Muscle layer of duodenum (tissue), 2 donors: ENCODE data around the gene SLC15A3.

Source experiments
- H3K27ac ChIP-seq: one replicate; pipeline ENCODE4 v1.7.0; 2013; ENCODE audit warnings: mild to moderate bottlenecking, low read length
- H3K27me3 ChIP-seq: one replicate; pipeline ENCODE4 v1.7.0; 2013; ENCODE audit warnings: low read depth, mild to moderate bottlenecking, control low read depth, low read length
- H3K36me3 ChIP-seq, 2 donors: one replicate each; pipeline ENCODE4 v1.7.0; 2013; ENCODE audit warnings: low read length in 2 of 2, control low read depth in 1 of 2, mild to moderate bottlenecking in 1 of 2; ENCODE audit not compliant: insufficient read depth in 2 of 2, control insufficient read depth in 1 of 2
- H3K4me1 ChIP-seq, 2 donors: one replicate each; pipeline ENCODE4 v1.7.0; 2013; ENCODE audit warnings: low read length in 2 of 2, mild to moderate bottlenecking in 2 of 2, control low read depth in 1 of 2, moderate library complexity in 1 of 2; ENCODE audit not compliant: insufficient read depth in 2 of 2, control insufficient read depth in 1 of 2
- H3K4me3 ChIP-seq, 2 donors: one replicate each; pipeline ENCODE4 v1.7.0; 2013; ENCODE audit warnings: low read length in 2 of 2, low read depth in 1 of 2, mild to moderate bottlenecking in 1 of 2
- H3K9me3 ChIP-seq, 2 donors: one replicate each; pipeline ENCODE4 v1.7.0; 2013; ENCODE audit warnings: low read length in 2 of 2, control low read depth in 1 of 2, mild to moderate bottlenecking in 1 of 2; ENCODE audit not compliant: control insufficient read depth in 1 of 2
- donor health status: healthy.

The SLC15A3 gene

GRCh38 chr11:60987577-60988277 is 35.8 kb upstream of the SLC15A3 start:
- Histone ChIP-seq H3K36me3 (no peaks in the 10 kb centered on the region), H3K27ac (no peak overlapping the region), H3K27me3 (no peaks in the 10 kb centered on the region), H3K9me3 (no peaks in the 10 kb centered on the region), H3K4me1 (no peaks in the 10 kb centered on the region), H3K4me3 (no peak overlapping the region)

- Histone ChIP-seq H3K27me3 (no peaks in the 10 kb centered on the region), H3K4me3 (peak overlapping the region in 1 of 2 donors; percentile 21), H3K27ac (no peak overlapping the region), H3K9me3 (no peaks in the 10 kb centered on the region), H3K36me3 (no peaks in the 10 kb centered on the region), H3K4me1 (no peaks in the 10 kb centered on the region)
These were observed 34.3 kb upstream of the SLC15A3 start for GRCh38 chr11:60985991-60986915.

- H3K27me3 ChIP-seq, result no peaks in the 10 kb centered on the region
- no peaks in the 10 kb centered on the region for H3K4me1 ChIP-seq
- H3K4me3 ChIP-seq, result no peak overlapping the region
- no peak overlapping the region for H3K27ac ChIP-seq
- H3K36me3 ChIP-seq, result no peaks in the 10 kb centered on the region
- H3K9me3 ChIP-seq, result no peaks in the 10 kb centered on the region
These were observed 33.5 kb upstream of the SLC15A3 start for GRCh38 chr11:60985501-60985900.

GRCh38 chr11:60984636-60985035 is 32.7 kb upstream of the SLC15A3 start:
- Histone ChIP-seq H3K27ac (no peak overlapping the region), H3K9me3 (no peaks in the 10 kb centered on the region), H3K4me3 (no peak overlapping the region), H3K4me1 (no peaks in the 10 kb centered on the region), H3K27me3 (no peaks in the 10 kb centered on the region), H3K36me3 (no peaks in the 10 kb centered on the region)

- Histone ChIP-seq H3K27me3 (no peaks in the 10 kb centered on the region), H3K27ac (no peak overlapping the region), H3K4me1 (no peaks in the 10 kb centered on the region), H3K36me3 (no peaks in the 10 kb centered on the region), H3K9me3 (no peaks in the 10 kb centered on the region), H3K4me3 (no peak overlapping the region)
These were observed 32.2 kb upstream of the SLC15A3 start for GRCh38 chr11:60984149-60984548.

GRCh38 chr11:60982184-60982583 is 30.2 kb upstream of the SLC15A3 start:
- no peaks in the 10 kb centered on the region for H3K9me3 ChIP-seq
- no peaks in the 10 kb centered on the region for H3K27me3 ChIP-seq
- no peaks in the 10 kb centered on the region for H3K4me1 ChIP-seq
- no peak overlapping the region for H3K4me3 ChIP-seq
- H3K36me3 ChIP-seq, result no peaks in the 10 kb centered on the region
- H3K27ac ChIP-seq, result no peak overlapping the region

- no peak overlapping the region for H3K4me3 ChIP-seq
- H3K4me1 ChIP-seq, result no peaks in the 10 kb centered on the region
- H3K27me3 ChIP-seq, result no peaks in the 10 kb centered on the region
- H3K9me3 ChIP-seq, result no peaks in the 10 kb centered on the region
- H3K27ac ChIP-seq, result no peak overlapping the region
- no peaks in the 10 kb centered on the region for H3K36me3 ChIP-seq
These were observed 29.5 kb upstream of the SLC15A3 start for GRCh38 chr11:60981515-60981914.

- H3K36me3 ChIP-seq, result no peaks in the 10 kb centered on the region
- no peaks in the 10 kb centered on the region for H3K27me3 ChIP-seq
- H3K4me1 ChIP-seq, result no peaks in the 10 kb centered on the region
- H3K27ac ChIP-seq, result no peak overlapping the region
- H3K4me3 ChIP-seq, result no peak overlapping the region
- H3K9me3 ChIP-seq, result no peaks in the 10 kb centered on the region
These were observed 26.8 kb upstream of the SLC15A3 start for GRCh38 chr11:60978546-60979380.

- H3K9me3 ChIP-seq, result no peaks in the 10 kb centered on the region
- H3K36me3 ChIP-seq, result no peaks in the 10 kb centered on the region
- H3K4me1 ChIP-seq, result no peaks in the 10 kb centered on the region
- no peaks in the 10 kb centered on the region for H3K27me3 ChIP-seq
- H3K27ac ChIP-seq, result no peak overlapping the region
- H3K4me3 ChIP-seq, result no peak overlapping the region
These were observed 25.9 kb upstream of the SLC15A3 start for GRCh38 chr11:60977836-60978235.

GRCh38 chr11:60977224-60977623 is 25.2 kb upstream of the SLC15A3 start:
- no peaks in the 10 kb centered on the region for H3K36me3 ChIP-seq
- no peaks in the 10 kb centered on the region for H3K9me3 ChIP-seq
- no peak overlapping the region for H3K4me3 ChIP-seq
- no peaks in the 10 kb centered on the region for H3K4me1 ChIP-seq
- no peaks in the 10 kb centered on the region for H3K27me3 ChIP-seq
- H3K27ac ChIP-seq, result no peak overlapping the region

GRCh38 chr11:60974726-60975125 is 22.8 kb upstream of the SLC15A3 start:
- no peak overlapping the region for H3K27ac ChIP-seq
- H3K9me3 ChIP-seq, result no peaks in the 10 kb centered on the region
- no peak overlapping the region for H3K4me3 ChIP-seq
- no peaks in the 10 kb centered on the region for H3K36me3 ChIP-seq
- no peaks in the 10 kb centered on the region for H3K4me1 ChIP-seq
- H3K27me3 ChIP-seq, result no peaks in the 10 kb centered on the region
